Measurements from ENCODE around the gene SERP1. TPM values are rescaled to one million over a fixed set of nuclear protein-coding genes. Genes with fewer than 3 reads are reported as not detected.
A peak's percentile ranks its signal among the peaks of the same experiment; 100 is the strongest.
"Not testable (repeated sequence)": the region's sequence is repeated elsewhere in the genome, so short reads cannot be mapped to it uniquely, and the experiment has no call there.

SERP1 gene
- total and polyA plus RNA-seq, 3 donors from 2014 or later = 71.6 to 219 (median 206) TPM

- 82 to 86% methylated on average over 3 of the region's 3 CpGs for WGBS, 2 donors
- DNase-seq = no peak
- Histone ChIP-seq H3K4me3 (no peak overlapping the region), H3K4me1 (no peaks in the 10 kb centered on the region), H3K9me3 (no peaks in the 10 kb centered on the region), H3K27ac (no peak overlapping the region), H3K36me3 (ENCODE audit: low read depth, missing control alignments) (no peaks in the 10 kb centered on the region), H3K27me3 (no peaks in the 10 kb centered on the region)
- intact Hi-C loops (cut with DNase I; ENCODE audit: low total_unique reads) = no loop called here
- TF ChIP-seq CTCF (IDR thresholded peaks at IDR 0.05) (no peak), POLR2A (IDR thresholded peaks at IDR 0.05) (no peak)
Observed at GRCh38 chr3:150504483-150504882, 41.8 kb downstream of the SERP1 start.

- intact Hi-C loops (cut with DNase I; ENCODE audit: low total_unique reads) = no loop called here
- Histone ChIP-seq H3K9me3 (no peaks in the 10 kb centered on the region), H3K36me3 (ENCODE audit: low read depth, missing control alignments) (no peaks in the 10 kb centered on the region), H3K27ac (no peak overlapping the region), H3K4me1 (no peaks in the 10 kb centered on the region), H3K4me3 (no peak overlapping the region), H3K27me3 (no peaks in the 10 kb centered on the region)
- TF ChIP-seq CTCF (IDR thresholded peaks at IDR 0.05) (no peak), POLR2A (IDR thresholded peaks at IDR 0.05) (no peak)
- DNase-seq = no peak
- 86 to 91% methylated on average over 3 to 5 of the region's 5 CpGs for WGBS, 2 donors
Observed at GRCh38 chr3:150503402-150504099, 42.7 kb downstream of the SERP1 start.

- H3K27me3 ChIP-seq; DNase-seq; H3K36me3 ChIP-seq (ENCODE audit: low read depth, missing control alignments); intact Hi-C loops (cut with DNase I; ENCODE audit: low total_unique reads); H3K4me3 ChIP-seq; H3K4me1 ChIP-seq; H3K27ac ChIP-seq; H3K9me3 ChIP-seq: not testable (repeated sequence)
- 100% methylated on average over 1 of the region's 1 CpG for WGBS, 2 donors
Observed at GRCh38 chr3:150500960-150501359, 45.3 kb downstream of the SERP1 start.

GRCh38 chr3:150497956-150498355 lies 48.3 kb downstream of the SERP1 start:
- TF ChIP-seq CTCF (IDR thresholded peaks at IDR 0.05) (no peak), POLR2A (IDR thresholded peaks at IDR 0.05) (no peak)
- Histone ChIP-seq H3K4me3 (no peak overlapping the region), H3K4me1 (no peaks in the 10 kb centered on the region), H3K9me3 (no peaks in the 10 kb centered on the region), H3K36me3 (ENCODE audit: low read depth, missing control alignments) (no peaks in the 10 kb centered on the region), H3K27ac (no peak overlapping the region), H3K27me3 (no peaks in the 10 kb centered on the region)
- no peak for DNase-seq
- WGBS, 2 donors = 76 to 80% methylated on average over 2 of the region's 2 CpGs
- intact Hi-C loops (cut with DNase I; ENCODE audit: low total_unique reads) = loop anchor here (5.0 to 10.0 kb wide), 2 partner anchors 211 to 273 kb away; no protein-coding TSS in a partner anchor

GRCh38 chr3:150495563-150496168 lies 50.6 kb downstream of the SERP1 start:
- no peak for DNase-seq
- WGBS, 2 donors = 28 to 31% methylated on average over 2 of the region's 2 CpGs
- H3K9me3 ChIP-seq = no peaks in the 10 kb centered on the region
- H3K36me3 ChIP-seq (ENCODE audit: low read depth, missing control alignments) = no peaks in the 10 kb centered on the region
- no peak overlapping the region for H3K27ac ChIP-seq
- TF ChIP-seq POLR2A (IDR thresholded peaks at IDR 0.05) = no peak
- peak; percentile 79 to 93 (median 87) for TF ChIP-seq CTCF (IDR thresholded peaks at IDR 0.05)
- intact Hi-C loops (cut with DNase I; ENCODE audit: low total_unique reads) = loop anchor here (5.0 to 10.0 kb wide), 2 partner anchors 208 to 271 kb away; no protein-coding TSS in a partner anchor
- H3K4me3 ChIP-seq = no peak overlapping the region
- no peaks in the 10 kb centered on the region for H3K27me3 ChIP-seq
- H3K4me1 ChIP-seq = no peaks in the 10 kb centered on the region
